ENCODE results near the gene UQCR10.

GRCh38 chr22:29797351-29797750 is 30.2 kb downstream of the UQCR10 start:
- no peak for TF ChIP-seq GATA1 (IDR thresholded peaks at IDR 0.05; ENCODE audit: low read depth, low read length)
- no peak for TF ChIP-seq POLR2A (IDR thresholded peaks at IDR 0.05; ENCODE audit: low read length)

All from erythroblast (primary cell).